Non-pigmented ciliary epithelial cell (primary cell): Measurements from ENCODE around the gene KRTAP4-16.
"Not testable (repeated sequence)": the region's sequence is repeated elsewhere in the genome, so short reads cannot be mapped to it uniquely, and the experiment has no call there.

Experiments
- DNase-seq: peaks from one replicate; pipeline ENCODE4 v3.0.0-alpha.2; 2010; ENCODE audit warnings: low read depth

KRTAP4-16 gene

DNA sequence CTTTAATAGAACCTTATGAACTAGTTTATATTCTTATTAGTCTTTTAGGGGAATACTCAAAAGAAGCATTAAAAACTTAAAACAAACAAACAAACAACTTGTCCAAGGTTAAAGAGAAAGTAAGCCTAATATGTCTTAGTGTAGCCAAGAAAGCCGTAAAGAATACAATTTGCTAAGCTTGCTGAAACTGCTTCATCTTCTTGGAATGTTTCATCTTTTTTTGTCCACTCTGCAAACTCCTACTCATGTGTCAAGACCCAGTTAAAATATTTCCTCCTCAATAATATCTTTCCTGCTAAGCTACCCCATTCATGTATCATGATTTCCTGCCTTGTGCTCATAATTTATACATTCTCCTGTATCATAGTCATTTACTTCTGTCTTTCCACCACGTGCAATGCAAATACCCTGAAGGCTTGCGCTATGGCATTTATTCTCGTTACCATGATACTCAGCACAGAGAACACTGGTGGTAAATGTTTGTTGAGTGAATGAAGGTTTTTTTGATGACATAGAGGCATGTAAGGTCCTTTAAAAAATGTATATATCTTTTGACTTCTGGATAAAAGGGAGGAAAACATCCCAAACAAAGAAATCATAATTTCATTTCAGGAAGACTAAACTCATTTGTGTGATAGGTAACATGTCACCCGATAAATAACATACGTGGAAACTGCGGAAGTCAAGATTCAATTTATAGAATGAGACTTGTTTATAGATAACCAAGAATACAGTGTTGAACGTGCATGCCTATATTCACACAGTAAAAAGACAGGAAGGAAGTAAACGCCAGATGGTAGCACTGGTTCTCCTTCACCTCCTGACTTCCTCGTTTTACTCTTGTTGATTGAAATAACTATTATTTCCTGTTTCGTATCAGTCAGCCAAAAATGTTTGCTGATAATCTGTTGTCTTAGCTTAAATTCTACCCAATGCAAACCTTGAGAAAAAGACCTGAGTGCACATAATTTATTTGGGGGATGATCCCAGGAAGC, 18.0 kb upstream of the KRTAP4-16 start:
- not testable (repeated sequence) for DNase-seq

- no peak for DNase-seq
Observed at GRCh38 chr17:41118721-41119120, 16.7 kb upstream of the KRTAP4-16 start.

DNA sequence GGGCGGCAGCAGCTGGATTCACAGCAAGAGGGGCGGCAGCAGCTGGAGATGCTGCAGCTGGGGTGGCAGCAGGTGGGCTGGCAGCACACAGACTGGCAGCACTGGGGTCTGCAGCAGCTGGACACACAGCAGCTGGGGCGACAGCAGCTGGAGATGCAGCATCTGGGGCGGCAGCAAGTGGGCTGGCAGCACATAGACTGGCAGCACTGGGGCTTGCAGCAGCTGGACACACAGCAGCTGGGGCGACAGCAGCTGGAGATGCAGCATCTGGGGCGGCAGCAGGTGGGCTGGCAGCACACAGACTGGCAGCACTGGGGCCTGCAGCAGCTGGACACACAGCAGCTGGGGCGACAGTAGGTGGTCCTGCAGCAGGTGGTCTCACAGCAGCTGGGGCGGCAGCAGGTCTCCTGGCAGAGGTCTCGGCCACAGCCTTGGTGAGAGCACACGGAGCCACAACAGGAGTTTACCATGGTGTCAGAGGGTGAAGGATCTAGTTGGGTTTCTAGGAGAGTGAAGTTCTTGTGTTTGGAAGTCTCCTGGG, 15.9 kb upstream of the KRTAP4-16 start, which contains the start of gene KRTAP4-11:
KRTAP4-11 (minus strand) TSS at position 528 of the 541 bp plus-strand sequence; CDS start at position 470, 58 bp downstream.
- DNase-seq = not testable (repeated sequence)

GRCh38 chr17:41116297-41116696, 14.3 kb upstream of the KRTAP4-16 start:
- DNase-seq = no peak

DNA sequence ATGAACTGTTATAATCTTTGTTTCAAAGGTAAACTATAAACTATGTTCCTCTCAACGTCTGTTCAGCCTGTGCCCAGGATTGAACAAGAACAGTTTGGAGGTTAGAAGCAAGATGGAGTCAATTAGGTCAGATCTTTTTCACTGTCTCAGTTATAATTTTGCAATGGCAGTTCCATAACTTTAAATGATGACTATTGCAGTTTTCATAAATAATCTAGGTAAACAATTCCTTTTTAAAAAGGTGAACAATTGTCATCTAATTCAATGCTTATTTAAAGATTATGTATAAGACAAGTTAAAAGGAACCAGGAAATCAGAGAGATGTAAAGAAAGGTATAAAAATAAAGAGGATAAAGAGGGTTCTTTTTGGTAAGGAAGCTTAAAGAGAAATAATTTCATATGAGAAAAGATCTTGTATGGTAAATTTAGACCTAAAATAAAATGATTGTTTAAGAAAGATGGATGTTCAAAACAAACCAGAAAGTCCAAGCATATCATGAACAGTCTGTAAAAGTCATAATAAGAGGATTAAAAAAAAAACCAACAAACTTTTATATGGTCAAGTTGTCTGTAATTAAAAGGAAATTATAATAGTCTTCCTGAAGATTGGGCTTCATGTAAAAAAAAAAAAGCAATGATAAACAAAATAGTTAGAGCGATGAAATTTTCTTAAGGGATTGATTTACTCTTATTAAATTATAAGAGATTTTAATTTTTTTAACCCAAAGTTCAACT, 9.3 kb upstream of the KRTAP4-16 start:
- DNase-seq = no peak

- DNase-seq = not testable (repeated sequence)
Observed at GRCh38 chr17:41108728-41109386, 6.8 kb upstream of the KRTAP4-16 start.

GRCh38 chr17:41107941-41108450, 6.0 kb upstream of the KRTAP4-16 start:
- DNase-seq = no peak

DNA sequence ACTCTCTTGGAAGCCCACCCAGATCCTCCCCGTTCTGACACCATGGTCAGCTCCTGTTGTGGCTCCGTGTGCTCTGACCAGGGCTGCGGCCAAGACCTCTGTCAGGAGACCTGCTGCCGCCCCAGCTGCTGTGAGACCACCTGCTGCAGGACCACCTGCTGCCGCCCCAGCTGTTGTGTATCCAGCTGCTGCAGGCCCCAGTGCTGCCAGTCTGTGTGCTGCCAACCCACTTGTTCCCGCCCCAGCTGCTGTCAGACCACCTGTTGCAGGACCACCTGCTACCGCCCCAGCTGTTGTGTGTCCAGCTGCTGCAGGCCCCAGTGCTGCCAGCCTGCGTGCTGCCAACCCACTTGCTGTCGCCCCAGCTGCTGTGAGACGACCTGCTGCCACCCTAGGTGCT, 3.3 kb upstream of the KRTAP4-16 start, which contains the start of gene KRTAP4-9:
KRTAP4-9 (plus strand) TSS at position 43 of the 400 bp plus-strand sequence; CDS start at position 43, 0 bp downstream.
- not testable (repeated sequence) for DNase-seq

DNA sequence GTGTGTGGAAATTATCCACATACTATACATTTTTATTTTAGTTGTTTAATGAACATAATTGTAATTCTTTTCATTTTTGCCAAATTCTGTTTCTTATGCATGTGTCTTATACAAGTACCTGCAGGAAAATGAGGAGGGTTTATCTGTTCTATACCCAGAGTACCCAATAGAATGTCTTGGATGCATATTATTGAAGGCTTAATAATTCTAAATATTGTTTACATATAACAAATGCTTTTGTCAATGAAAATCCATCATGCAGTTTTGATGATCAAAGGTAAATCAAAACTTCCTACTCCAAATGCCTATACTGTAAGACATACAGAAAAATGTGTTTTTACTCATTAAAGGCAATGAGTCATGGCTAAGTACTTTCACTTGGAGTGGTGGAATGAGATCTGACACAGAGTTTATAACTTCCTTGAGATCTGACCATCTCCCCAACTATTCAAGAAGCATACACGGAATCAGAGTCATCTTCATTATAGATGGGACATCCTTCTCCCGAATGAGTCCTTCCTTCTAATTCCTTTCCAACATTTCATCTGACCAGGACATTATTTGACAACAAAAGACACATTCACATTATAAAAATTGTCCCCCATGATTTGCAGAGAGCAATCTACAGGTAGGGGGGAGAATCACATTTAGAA, 2.5 kb upstream of the KRTAP4-16 start:
- not testable (repeated sequence) for DNase-seq

DNA sequence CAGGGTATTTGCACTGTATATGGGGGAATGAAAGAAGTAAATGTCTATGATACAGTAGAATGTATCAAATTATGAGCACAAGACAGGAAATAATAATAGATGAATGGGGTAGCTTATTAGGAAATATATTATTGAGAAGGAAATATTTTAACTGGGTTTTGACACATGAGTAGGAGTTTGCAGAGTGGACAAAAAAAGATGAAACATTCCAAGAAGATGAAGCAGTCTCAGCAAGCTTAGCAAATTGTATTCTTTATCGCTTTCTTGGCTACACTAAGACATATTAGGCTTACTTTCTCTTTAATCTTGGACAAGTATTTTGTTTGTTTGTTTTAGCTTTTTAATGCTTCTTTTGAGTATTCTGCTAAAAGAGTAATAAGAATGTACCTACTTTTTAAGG, 1.9 kb upstream of the KRTAP4-16 start:
- no peak for DNase-seq

GRCh38 chr17:41099682-41100480, 2.1 kb downstream of the KRTAP4-16 start:
- DNase-seq = peak; percentile 35

- peak; percentile 18 for DNase-seq
Observed at GRCh38 chr17:41098481-41098880, 3.5 kb downstream of the KRTAP4-16 start.

- DNase-seq = no peak
Observed at GRCh38 chr17:41098042-41098441, 4.0 kb downstream of the KRTAP4-16 start, which contains the start of gene KRTAP4-8. TSS of gene KRTAP4-8 (minus strand) at chr17:41098142. CDS start at chr17:41098084, 58 bp downstream.

GRCh38 chr17:41096055-41096454, 6.0 kb downstream of the KRTAP4-16 start:
- DNase-seq = no peak

DNA sequence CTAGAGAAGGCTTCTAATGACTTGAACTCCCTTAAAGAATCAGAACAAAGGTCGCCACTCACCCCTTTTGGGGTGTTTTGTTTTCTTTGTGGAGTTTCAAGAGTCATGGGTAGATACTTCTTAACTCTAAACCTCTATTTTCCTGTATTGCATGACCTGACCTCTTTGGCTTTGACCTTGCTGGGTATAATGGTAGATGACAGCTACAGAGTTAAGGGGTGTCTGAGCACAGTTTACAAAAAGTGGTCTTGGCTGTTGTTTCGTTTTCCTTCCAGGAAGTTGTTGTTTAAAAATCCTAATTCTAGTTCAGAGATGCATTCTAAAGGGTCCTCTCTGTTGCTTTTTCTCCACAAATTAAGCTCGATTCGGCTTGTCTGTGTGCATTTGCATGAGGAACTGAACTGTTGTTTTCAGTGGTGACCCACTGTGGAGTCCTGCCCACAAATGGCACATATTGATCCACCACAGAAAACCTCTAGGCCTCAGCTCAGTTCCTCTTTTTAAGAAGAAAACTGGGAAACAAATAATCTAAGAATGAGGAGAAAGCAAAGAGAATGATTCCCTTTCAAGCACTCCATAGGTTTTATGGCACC, 13.2 kb downstream of the KRTAP4-16 start:
- DNase-seq = not testable (repeated sequence)

DNA sequence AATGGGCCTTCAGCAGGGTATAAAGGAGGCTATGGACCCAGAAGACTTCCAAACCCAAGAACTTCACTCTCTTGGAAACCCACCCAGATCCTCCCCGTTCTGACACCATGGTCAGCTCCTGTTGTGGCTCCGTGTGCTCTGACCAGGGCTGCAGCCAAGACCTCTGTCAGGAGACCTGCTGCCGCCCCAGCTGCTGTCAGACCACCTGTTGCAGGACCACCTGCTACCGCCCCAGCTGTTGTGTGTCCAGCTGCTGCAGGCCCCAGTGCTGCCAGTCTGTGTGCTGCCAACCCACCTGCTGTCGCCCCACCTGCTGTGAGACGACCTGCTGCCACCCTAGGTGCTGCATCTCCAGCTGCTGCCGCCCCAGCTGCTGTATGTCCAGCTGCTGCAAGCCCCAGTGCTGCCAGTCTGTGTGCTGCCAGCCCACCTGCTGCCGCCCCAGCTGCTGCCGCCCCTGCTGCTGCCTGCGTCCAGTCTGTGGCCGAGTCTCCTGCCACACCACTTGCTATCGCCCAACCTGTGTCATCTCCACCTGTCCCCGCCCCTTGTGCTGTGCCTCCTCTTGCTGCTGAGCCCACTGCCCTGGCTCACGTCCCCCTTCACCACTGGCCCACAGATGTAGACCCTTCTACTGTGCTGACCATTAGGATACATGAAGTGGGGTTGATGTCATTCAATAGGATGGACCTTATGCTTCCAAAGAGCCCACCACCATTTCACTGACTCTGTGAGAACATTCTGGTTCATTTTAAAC, 17.7 kb downstream of the KRTAP4-16 start, which contains the start of gene KRTAP4-7:
KRTAP4-7 (plus strand) TSS at position 51 of the 757 bp plus-strand sequence; CDS start at position 108, 57 bp downstream.
- DNase-seq = not testable (repeated sequence)

DNA sequence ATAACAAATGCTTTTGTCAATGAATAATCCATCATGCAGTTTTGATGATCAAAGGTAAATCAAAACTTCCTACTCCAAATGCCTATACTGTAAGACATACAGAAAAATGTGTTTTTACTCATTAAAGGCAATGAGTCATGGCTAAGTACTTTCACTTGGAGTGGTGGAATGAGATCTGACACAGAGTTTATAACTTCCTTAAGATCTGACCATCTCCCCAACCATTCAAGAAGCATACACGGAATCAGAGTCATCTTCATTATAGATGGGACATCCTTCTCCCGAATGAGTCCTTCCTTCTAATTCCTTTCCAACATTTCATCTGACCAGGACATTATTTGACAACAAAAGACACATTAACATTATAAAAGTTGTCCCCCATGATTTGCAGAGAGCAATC, 18.6 kb downstream of the KRTAP4-16 start:
- DNase-seq = not testable (repeated sequence)

- no peak for DNase-seq
Observed at GRCh38 chr17:41082626-41083025, 19.4 kb downstream of the KRTAP4-16 start.

DNA sequence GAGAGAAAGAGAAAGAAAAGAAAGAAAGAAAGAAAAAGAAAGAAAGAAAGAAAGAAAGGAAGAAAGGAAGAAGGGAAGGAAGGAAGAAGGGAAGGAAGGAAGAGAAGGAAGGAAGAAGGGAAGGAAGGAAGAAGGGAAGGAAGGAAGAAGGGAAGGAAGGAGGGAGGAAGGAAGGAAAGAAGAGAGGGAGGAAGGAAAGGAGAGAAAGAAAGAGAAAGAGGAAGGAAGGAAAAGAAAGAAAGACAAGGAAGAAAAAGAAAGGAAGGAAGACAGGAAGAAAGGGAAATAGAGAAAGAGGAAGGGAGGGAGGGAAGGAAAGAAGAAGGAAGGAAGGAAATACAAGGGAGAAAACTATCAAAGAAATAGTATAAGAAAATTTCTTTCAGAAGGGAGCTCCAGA, 25.2 kb downstream of the KRTAP4-16 start:
- DNase-seq = no peak
